CD8-positive, alpha-beta memory T cell (primary cell): Measurements from ENCODE around the gene SMS. TPM values are rescaled to one million over a fixed set of nuclear protein-coding genes. Genes with fewer than 3 reads are reported as not detected.

Experiments used
- CTCF ChIA-PET: fragments of 350-600 bp; sonication (Branson Sonifier 250); formaldehyde crosslinking; loops from one replicate; lab custom pipeline; 2021; ENCODE audit warnings: antibody characterized with exemption; lab: Charles Lee
- POLR2A ChIA-PET: fragments of 350-600 bp; sonication (Branson Sonifier 250); formaldehyde crosslinking; loops from one replicate; lab custom pipeline; 2021; ENCODE audit warnings: antibody characterized with exemption; lab: Charles Lee
- DNase-seq, 5 donors: peaks; one replicate each; pipeline versions ENCODE4 v3.0.0 to v3.0.0-alpha.2; 2020 to 2022; ENCODE audit warnings: mixed read lengths in 1 of 5
- H3K27ac ChIP-seq: one replicate; pipeline ENCODE4 v1.7.0; 2013; ENCODE audit warnings: low read depth, mild to moderate bottlenecking, low read length, moderate library complexity
- H3K27me3 ChIP-seq: 2 replicates; pipeline ENCODE4 v1.7.0; 2013; ENCODE audit warnings: low read length, mild to moderate bottlenecking; ENCODE audit not compliant: insufficient read depth, poor library complexity, severe bottlenecking
- H3K36me3 ChIP-seq: 2 replicates; pipeline ENCODE4 v1.7.0; 2013; ENCODE audit warnings: mild to moderate bottlenecking, low read length, moderate library complexity; ENCODE audit not compliant: insufficient read depth
- H3K4me1 ChIP-seq: 2 replicates; pipeline ENCODE4 v1.7.0; 2013; ENCODE audit warnings: mild to moderate bottlenecking, low read length, moderate library complexity; ENCODE audit not compliant: insufficient read depth
- H3K4me3 ChIP-seq: 2 replicates; pipeline ENCODE4 v1.7.0; 2013; ENCODE audit warnings: mild to moderate bottlenecking, low read length
- H3K9me3 ChIP-seq: 2 replicates; pipeline ENCODE4 v1.7.0; 2013; ENCODE audit warnings: mild to moderate bottlenecking, low read length
- H3K27ac Mint-ChIP-seq, 8 donors: one replicate each; pipeline ENCODE4 v1.8.0; 2020 to 2021; ENCODE audit warnings: mixed read lengths in 8 of 8, mild to moderate bottlenecking in 6 of 8, inconsistent platforms in 3 of 8, moderate library complexity in 3 of 8
- H3K27me3 Mint-ChIP-seq, 2 donors: one replicate each; pipeline ENCODE4 v1.8.0; 2020 to 2021; ENCODE audit warnings: mixed read lengths in 2 of 2, mild to moderate bottlenecking in 1 of 2, moderate library complexity in 1 of 2
- H3K36me3 Mint-ChIP-seq, 3 donors: one replicate each; pipeline ENCODE4 v1.8.0; 2020 to 2021; ENCODE audit warnings: mixed read lengths in 3 of 3, inconsistent platforms in 1 of 3, mild to moderate bottlenecking in 1 of 3
- H3K4me1 Mint-ChIP-seq, 3 donors: one replicate each; pipeline ENCODE4 v1.8.0; 2020 to 2021; ENCODE audit warnings: mixed read lengths in 3 of 3, inconsistent platforms in 1 of 3, mild to moderate bottlenecking in 1 of 3
- H3K4me3 Mint-ChIP-seq, 7 donors: one replicate each; pipeline ENCODE4 v1.8.0; 2020 to 2021; ENCODE audit warnings: mixed read lengths in 7 of 7, mild to moderate bottlenecking in 6 of 7, moderate library complexity in 4 of 7, inconsistent platforms in 2 of 7
- H3K9me3 Mint-ChIP-seq, 5 donors: one replicate each; pipeline ENCODE4 v1.8.0; 2020 to 2022; ENCODE audit warnings: mixed read lengths in 5 of 5, mild to moderate bottlenecking in 3 of 5, moderate library complexity in 2 of 5, inconsistent platforms in 1 of 5
- polyA plus RNA-seq: library from polyadenylated mRNA; unstranded; fragments of 300-500 nt; fragmentation: Illumina TruSeq; gene quantifications from one replicate; pipeline ENCODE4 v1.2.3, GENCODE V29; 2021
- total RNA-seq, 2 experiments: library from RNA; stranded (reverse); gene quantifications; one replicate each; pipeline ENCODE4 v1.2.3, GENCODE V29; 2021

SMS gene
- total and polyA plus RNA-seq, 3 experiments from 2014 or later = 69.3 to 134 (median 131) TPM

DNA sequence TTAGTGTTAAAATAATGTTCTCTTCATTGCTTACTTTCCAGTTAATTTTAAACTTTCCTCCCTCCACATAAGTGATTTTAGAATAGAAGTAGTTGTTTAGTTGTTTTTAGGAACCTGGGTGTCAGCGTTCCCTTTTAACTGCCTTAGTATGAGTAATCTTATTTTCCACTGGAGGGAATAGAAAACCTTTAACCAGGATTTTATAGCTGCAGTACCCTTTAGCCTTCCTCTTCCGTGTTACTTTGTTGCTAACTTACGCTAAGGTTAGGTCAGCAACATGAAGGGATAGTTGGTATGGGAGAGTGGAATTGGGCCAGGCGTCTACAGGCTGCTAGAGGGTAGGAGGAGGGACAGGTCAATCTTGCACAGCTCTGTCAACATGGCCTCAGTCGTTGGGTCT, 31.5 kb downstream of the SMS start:
- H3K36me3 ChIP-seq = no peaks in the 10 kb centered on the region
- H3K4me1 Mint-ChIP-seq = peaks cover 25 to 29% (median 26%) of the 10 kb centered on the region in 3 donors
- H3K27me3 Mint-ChIP-seq = peaks cover 0 to 3% of the 10 kb centered on the region in 2 donors
- peaks cover 16% of the 10 kb centered on the region for H3K4me1 ChIP-seq
- peak overlapping the region; percentile 57 to 96 (median 84) for H3K27ac Mint-ChIP-seq
- no peak overlapping the region for H3K4me3 Mint-ChIP-seq
- DNase-seq = no peak
- ChIA-PET CTCF (interaction anchor here (1.0 to 2.9 kb wide), 2 partner anchors 11 to 13 kb away, joined by 3 to 21 read pairs; no protein-coding TSS in a partner anchor), POLR2A (interaction anchor here (1.0 kb wide), 1 partner anchor 31 kb away, joined by 12 read pairs; no protein-coding TSS in a partner anchor)
- peaks cover 0 to 39% (median 0%) of the 10 kb centered on the region in 3 donors for H3K36me3 Mint-ChIP-seq
- H3K9me3 Mint-ChIP-seq = no peaks in the 10 kb centered on the region
- H3K27me3 ChIP-seq = no peaks in the 10 kb centered on the region
- no peak overlapping the region for H3K27ac ChIP-seq
- no peak overlapping the region for H3K4me3 ChIP-seq
- H3K9me3 ChIP-seq = no peaks in the 10 kb centered on the region

DNA sequence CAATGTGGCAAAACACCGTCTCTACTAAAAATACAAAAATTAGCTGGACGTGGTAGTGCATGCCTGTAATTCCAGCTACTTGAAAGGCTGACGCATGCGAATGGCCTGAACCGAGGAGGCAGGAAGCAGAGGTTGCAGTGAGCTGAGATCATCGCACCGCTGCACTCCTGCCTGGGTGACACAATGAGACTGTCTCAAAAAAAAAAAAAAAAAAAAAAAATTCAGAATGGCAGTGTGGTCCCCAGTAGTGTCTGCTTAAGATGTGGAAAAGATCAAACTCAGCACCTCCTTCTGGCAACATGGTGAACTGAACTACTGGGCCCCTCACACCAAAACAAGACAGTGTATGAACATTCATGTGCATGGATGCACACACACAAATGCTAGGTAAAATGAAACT, 32.2 kb downstream of the SMS start:
- Mint-ChIP-seq H3K4me3 (peak overlapping the region in 5 of 7 donors; percentile 41 to 67 (median 48)), H3K4me1 (peaks cover 25 to 29% (median 26%) of the 10 kb centered on the region in 3 donors), H3K36me3 (peaks cover 0 to 42% (median under 1%) of the 10 kb centered on the region in 3 donors), H3K9me3 (no peaks in the 10 kb centered on the region), H3K27ac (peak overlapping the region in 7 of 8 donors; percentile 80 to 96 (median 92)), H3K27me3 (no peaks in the 10 kb centered on the region)
- peak; percentile 20 to 73 (median 39) for DNase-seq
- ChIA-PET CTCF (interaction anchor here (1.0 to 2.9 kb wide), 2 partner anchors 12 kb away, joined by 3 to 21 read pairs; no protein-coding TSS in a partner anchor), POLR2A (interaction anchor here (1.0 to 1.6 kb wide), 2 partner anchors 31 to 133 kb away, joined by 4 to 12 read pairs; partner anchors contain the start of gene MBTPS2)
- Histone ChIP-seq H3K4me1 (peaks cover 16% of the 10 kb centered on the region), H3K36me3 (no peaks in the 10 kb centered on the region), H3K27me3 (no peaks in the 10 kb centered on the region), H3K9me3 (no peaks in the 10 kb centered on the region), H3K4me3 (no peak overlapping the region), H3K27ac (no peak overlapping the region)

DNA sequence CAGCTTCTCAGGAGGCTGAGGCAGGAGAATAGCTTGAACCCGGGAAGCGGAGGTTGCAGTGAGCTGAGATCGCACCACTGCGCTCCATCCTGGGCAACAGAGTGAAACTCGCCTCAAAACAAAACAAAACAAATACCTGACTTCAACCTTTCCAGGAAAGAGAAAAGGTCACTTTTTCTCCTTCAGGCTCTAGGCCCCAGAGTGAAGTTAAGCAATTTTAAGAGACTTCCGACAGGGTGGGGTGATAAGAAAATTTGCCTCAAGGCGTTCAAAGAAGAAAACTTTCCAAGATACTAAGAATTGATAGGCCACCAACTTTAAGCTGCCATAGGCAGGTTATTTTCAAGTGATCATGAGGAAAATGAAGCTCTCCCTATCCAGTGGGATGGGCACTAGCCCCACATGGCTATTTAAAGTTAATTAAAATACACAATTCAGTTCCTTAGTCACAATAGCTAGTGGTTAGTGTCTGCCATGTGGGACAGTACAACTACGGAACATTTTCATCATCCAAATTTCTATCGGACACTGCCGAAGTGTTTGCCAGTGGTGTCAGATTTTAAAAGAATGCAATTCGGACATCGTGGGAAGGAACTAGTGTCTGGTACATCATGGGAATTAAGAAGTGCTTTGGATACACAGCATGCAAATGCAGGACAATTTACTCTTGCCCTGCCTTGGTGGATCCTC, 33.0 kb downstream of the SMS start:
- Histone ChIP-seq H3K9me3 (no peaks in the 10 kb centered on the region), H3K27ac (no peak overlapping the region), H3K4me1 (peaks cover 16% of the 10 kb centered on the region), H3K4me3 (peak overlapping the region; percentile 49), H3K36me3 (no peaks in the 10 kb centered on the region), H3K27me3 (no peaks in the 10 kb centered on the region)
- DNase-seq = no peak
- Mint-ChIP-seq H3K9me3 (no peaks in the 10 kb centered on the region), H3K27ac (peak overlapping the region; percentile 87 to 97 (median 94)), H3K36me3 (peaks cover 0 to 44% (median 1%) of the 10 kb centered on the region in 3 donors), H3K4me1 (peaks cover 25 to 29% (median 26%) of the 10 kb centered on the region in 3 donors), H3K27me3 (no peaks in the 10 kb centered on the region), H3K4me3 (peak overlapping the region; percentile 33 to 87 (median 73))
- ChIA-PET POLR2A (interaction anchor here (1.0 to 1.6 kb wide), 3 partner anchors 12 to 134 kb away, joined by 4 to 12 read pairs (median 4); partner anchors contain the start of gene MBTPS2), CTCF (interaction anchor here (2.9 kb wide), 1 partner anchor 11 kb away, joined by 21 read pairs; no protein-coding TSS in a partner anchor)

DNA sequence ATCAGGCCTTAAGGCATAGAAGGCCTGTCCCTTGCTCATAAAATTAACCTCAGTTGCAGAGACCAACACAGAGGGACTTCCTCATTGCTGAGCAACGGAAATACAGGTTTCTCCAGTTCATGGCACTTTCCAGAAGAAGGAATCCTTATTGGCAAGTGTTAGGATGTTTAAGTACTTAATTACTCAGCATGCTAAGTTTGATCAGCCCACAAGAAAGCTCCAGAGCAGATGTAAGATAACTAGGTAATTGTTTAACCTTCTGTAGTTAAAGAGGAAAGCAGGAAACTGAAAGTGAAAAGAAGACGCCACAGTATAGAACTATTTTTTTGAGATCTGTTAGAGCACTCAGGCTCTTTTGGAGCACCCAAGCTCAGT, 33.5 kb downstream of the SMS start:
- Histone ChIP-seq H3K27ac (peak overlapping the region; percentile 46), H3K36me3 (no peaks in the 10 kb centered on the region), H3K27me3 (no peaks in the 10 kb centered on the region), H3K4me1 (peaks cover 16% of the 10 kb centered on the region), H3K4me3 (peak overlapping the region; percentile 49), H3K9me3 (no peaks in the 10 kb centered on the region)
- DNase-seq = peak in 1 of 5 donors; percentile 17
- POLR2A ChIA-PET = interaction anchor here (1.4 to 1.6 kb wide), 2 partner anchors 11 to 134 kb away, joined by 4 read pairs; partner anchors contain the start of gene MBTPS2
- peaks cover 25 to 29% (median 26%) of the 10 kb centered on the region in 3 donors for H3K4me1 Mint-ChIP-seq
- peak overlapping the region; percentile 51 to 87 (median 79) for H3K4me3 Mint-ChIP-seq
- no peaks in the 10 kb centered on the region for H3K27me3 Mint-ChIP-seq
- H3K36me3 Mint-ChIP-seq = peaks cover 0 to 43% (median 1%) of the 10 kb centered on the region in 3 donors
- CTCF ChIA-PET = interaction anchor here (2.9 kb wide), 1 partner anchor 11 kb away, joined by 21 read pairs; no protein-coding TSS in a partner anchor
- no peaks in the 10 kb centered on the region for H3K9me3 Mint-ChIP-seq
- peak overlapping the region; percentile 87 to 97 (median 94) for H3K27ac Mint-ChIP-seq

DNA sequence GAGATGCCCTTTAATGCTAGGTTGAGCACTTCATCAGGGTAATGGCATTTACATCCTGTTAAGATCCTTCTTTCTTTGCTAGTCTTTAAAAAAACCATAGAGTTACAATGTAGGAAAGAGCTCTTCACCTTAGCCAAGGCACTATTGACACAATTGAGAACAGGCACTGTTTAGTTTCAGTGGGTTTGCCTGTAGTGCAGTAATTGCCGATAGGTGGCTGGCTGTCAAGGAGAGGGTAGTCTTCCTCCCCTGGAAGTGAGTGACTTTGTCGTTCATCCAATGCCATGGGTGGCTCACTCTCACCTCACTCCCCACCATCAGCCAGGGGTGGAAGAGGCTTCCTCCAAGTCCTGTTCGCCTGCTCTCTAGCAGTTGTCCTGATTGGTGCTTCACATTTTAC, 34.7 kb downstream of the SMS start:
- Mint-ChIP-seq H3K9me3 (no peaks in the 10 kb centered on the region), H3K4me3 (no peak overlapping the region)

DNA sequence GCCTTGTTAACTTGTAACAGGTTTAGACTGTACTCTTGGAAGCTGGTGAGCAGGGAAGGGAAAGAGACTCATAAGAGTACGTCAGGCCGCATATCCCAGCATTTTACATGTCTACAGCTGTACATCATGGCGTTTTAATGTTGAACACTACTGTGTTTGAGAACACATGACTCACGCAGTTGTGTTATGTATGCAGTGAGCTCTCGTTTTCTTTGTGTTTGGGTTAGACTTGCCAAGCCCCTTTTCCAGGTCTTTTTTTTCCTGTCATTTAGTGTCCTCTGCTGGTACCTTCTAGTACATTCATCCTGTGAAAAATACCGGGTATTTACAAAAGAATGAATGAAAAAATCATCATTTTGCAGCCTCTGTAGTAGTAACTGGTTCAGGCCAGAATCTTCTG, 35.3 kb downstream of the SMS start:
- DNase-seq = no peak
- Histone ChIP-seq H3K36me3 (no peaks in the 10 kb centered on the region), H3K27me3 (no peaks in the 10 kb centered on the region), H3K9me3 (no peaks in the 10 kb centered on the region), H3K27ac (no peak overlapping the region), H3K4me1 (peaks cover 16% of the 10 kb centered on the region), H3K4me3 (no peak overlapping the region)
- CTCF ChIA-PET = no interaction called here
- H3K27me3 Mint-ChIP-seq = no peaks in the 10 kb centered on the region
- POLR2A ChIA-PET = no interaction called here
- H3K4me1 Mint-ChIP-seq = peaks cover 25 to 29% (median 26%) of the 10 kb centered on the region in 3 donors
- H3K36me3 Mint-ChIP-seq = peaks cover 0 to 40% (median 1%) of the 10 kb centered on the region in 3 donors
- no peaks in the 10 kb centered on the region for H3K9me3 Mint-ChIP-seq
- peak overlapping the region in 3 of 8 donors; percentile 6 to 58 (median 23) for H3K27ac Mint-ChIP-seq
- H3K4me3 Mint-ChIP-seq = no peak overlapping the region

More for the DNA sequence above, 34.7 kb downstream of the SMS start:
- H3K36me3 Mint-ChIP-seq = peaks cover 0 to 40% (median 1%) of the 10 kb centered on the region in 3 donors
- Histone ChIP-seq H3K4me1 (peaks cover 16% of the 10 kb centered on the region), H3K36me3 (no peaks in the 10 kb centered on the region), H3K9me3 (no peaks in the 10 kb centered on the region), H3K4me3 (no peak overlapping the region), H3K27ac (no peak overlapping the region), H3K27me3 (no peaks in the 10 kb centered on the region)
- POLR2A ChIA-PET = interaction anchor here (1.4 kb wide), 1 partner anchor 10 kb away, joined by 4 read pairs; no protein-coding TSS in a partner anchor
- H3K27ac Mint-ChIP-seq = peak overlapping the region in 3 of 8 donors; percentile 6 to 58 (median 23)
- no peak for DNase-seq
- H3K27me3 Mint-ChIP-seq = no peaks in the 10 kb centered on the region
- CTCF ChIA-PET = interaction anchor here (0.7 kb wide), 1 partner anchor 10 kb away, joined by 3 read pairs; no protein-coding TSS in a partner anchor
- peaks cover 25 to 29% (median 26%) of the 10 kb centered on the region in 3 donors for H3K4me1 Mint-ChIP-seq

DNA sequence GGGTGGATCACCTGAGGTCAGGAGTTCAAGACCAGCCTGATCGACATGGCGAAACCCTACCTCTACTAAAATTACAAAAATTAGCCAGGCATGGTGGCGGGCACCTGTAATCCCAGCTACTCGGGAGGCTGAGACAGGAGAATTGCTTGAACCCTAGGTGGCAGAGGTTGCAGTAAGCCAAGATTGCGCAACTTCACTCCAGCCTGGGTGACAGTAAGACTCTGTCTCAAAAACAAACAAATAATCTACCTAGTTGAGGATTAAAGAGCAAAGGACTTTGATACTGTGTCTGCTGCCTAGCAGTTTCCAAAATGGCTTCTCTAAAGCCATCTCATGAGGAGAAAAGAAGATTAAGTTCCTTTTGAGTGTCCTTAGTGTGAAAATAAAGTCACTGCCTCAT, 37.8 kb downstream of the SMS start:
- no peak for DNase-seq
- ChIA-PET POLR2A (no interaction called here), CTCF (no interaction called here)
- Histone ChIP-seq H3K36me3 (no peaks in the 10 kb centered on the region), H3K4me1 (peaks cover 10% of the 10 kb centered on the region), H3K27me3 (no peaks in the 10 kb centered on the region), H3K9me3 (no peaks in the 10 kb centered on the region), H3K27ac (no peak overlapping the region), H3K4me3 (no peak overlapping the region)
- Mint-ChIP-seq H3K36me3 (peaks cover 0 to 43% (median 1%) of the 10 kb centered on the region in 3 donors), H3K9me3 (no peaks in the 10 kb centered on the region), H3K27me3 (no peaks in the 10 kb centered on the region), H3K27ac (no peak overlapping the region), H3K4me3 (no peak overlapping the region), H3K4me1 (peaks cover 12 to 14% (median 13%) of the 10 kb centered on the region in 3 donors)
